Subcutaneous adipose tissue (tissue), 4 donors: ENCODE results near the gene MTRFR. TPM values are rescaled to one million over a fixed set of nuclear protein-coding genes. Genes with fewer than 3 reads are reported as not detected.

Experiments used
- total RNA-seq, 4 donors: library from RNA; depleted of rRNA; stranded (reverse); fragments of >200 nt; gene quantifications; one replicate each; pipeline ENCODE4 v1.1.0, GENCODE V29; 2016
- TF ChIP-seq, protein P1 (sequence below): fragments of 450-650 bp; IDR thresholded peaks from one replicate; pipeline ENCODE4 v1.5.1; 2016; ENCODE audit warnings: low read depth, mild to moderate bottlenecking, control low read depth, antibody characterized with exemption, moderate library complexity

MTRFR gene
- total RNA-seq, 4 donors from 2014 or later = 6.4 to 14.5 (median 8.3) TPM

DNA sequence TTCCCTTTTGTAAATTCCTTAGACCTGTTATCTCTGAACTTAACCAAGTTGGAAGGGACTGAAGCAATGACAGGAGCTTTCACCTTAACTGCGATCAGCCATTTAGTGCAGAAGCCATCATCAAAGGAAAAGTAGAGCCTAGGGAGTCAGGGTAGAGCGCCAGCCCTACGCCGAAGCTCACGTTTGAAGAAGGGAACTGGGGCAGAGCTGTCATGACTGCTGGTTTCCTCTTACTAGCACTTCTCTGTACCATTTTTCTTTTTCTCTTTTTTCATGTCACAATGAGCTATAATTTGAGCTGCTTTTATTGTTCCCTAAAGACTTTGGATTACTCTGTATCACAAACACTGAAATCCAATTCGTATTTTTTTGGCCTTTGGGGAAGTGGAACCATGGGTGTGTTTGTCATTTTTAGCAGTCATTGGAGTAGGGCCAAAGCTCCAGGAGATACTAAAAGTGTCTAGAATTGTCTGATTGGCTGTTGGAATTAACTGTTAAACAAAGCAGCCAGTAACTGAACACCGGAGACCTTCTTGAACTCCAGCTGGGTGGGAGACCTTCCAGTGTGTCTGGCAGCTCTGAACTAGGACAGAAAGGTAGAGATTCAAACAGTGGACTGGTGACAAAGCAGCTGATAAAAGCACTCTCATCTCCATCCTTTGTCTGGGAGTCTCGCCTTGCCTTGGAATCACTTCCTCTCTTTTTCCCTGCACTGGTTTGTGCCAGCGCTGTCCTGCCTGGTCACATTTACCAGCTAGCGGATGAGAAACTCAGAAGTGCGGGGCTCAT is 9.1 kb downstream of the MTRFR start:
- TF ChIP-seq, protein P1, sequence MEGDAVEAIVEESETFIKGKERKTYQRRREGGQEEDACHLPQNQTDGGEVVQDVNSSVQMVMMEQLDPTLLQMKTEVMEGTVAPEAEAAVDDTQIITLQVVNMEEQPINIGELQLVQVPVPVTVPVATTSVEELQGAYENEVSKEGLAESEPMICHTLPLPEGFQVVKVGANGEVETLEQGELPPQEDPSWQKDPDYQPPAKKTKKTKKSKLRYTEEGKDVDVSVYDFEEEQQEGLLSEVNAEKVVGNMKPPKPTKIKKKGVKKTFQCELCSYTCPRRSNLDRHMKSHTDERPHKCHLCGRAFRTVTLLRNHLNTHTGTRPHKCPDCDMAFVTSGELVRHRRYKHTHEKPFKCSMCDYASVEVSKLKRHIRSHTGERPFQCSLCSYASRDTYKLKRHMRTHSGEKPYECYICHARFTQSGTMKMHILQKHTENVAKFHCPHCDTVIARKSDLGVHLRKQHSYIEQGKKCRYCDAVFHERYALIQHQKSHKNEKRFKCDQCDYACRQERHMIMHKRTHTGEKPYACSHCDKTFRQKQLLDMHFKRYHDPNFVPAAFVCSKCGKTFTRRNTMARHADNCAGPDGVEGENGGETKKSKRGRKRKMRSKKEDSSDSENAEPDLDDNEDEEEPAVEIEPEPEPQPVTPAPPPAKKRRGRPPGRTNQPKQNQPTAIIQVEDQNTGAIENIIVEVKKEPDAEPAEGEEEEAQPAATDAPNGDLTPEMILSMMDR = no peak

DNA sequence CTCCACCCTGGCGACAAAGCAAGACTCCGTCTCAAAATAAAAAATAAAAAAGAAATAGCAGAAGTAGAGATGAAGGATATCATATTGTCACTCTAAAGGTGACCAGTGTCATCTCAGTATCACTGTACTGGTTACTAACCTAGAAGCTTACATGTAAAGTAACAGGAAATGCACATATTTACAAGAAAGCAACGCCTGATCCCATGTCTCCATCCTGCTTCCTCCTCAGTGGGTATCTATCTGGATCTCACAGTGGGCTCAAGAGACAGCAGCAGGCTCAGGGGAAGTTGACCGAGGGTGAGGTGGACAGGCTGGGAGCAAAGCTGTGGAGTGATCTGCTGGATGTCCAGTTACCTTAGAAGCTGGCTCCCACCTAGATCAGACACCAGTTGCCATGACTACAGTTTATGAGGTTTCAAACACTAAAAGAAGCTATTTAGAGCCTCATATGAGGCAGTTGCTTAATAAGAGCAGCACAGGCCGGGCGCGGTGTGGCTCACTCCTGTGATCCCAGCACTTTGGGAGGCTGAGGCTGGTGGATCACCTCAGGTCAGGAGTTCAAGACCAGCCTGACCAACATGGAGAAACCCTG is 10.5 kb downstream of the MTRFR start:
- TF ChIP-seq, protein P1 = no peak

DNA sequence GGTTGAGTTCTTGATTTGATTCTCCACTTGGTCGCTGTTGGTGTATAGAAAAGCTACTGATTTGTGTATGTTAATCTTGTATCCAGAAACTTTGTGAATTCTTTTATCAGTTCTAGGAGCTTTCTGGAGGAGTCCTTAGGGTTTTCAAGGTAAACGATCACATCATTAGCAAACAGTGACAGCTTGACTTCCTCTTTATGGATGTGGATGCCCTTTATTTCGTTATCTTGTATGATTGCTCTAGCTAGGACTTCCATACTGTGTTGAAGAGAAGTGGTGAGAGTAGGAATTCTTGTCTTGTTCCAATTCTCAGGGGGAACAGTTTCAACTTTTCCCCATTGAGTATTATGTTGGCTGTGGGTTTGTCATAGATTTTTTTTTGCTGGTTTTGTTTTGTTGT is 12.4 kb downstream of the MTRFR start:
- TF ChIP-seq, protein P1 = no peak

DNA sequence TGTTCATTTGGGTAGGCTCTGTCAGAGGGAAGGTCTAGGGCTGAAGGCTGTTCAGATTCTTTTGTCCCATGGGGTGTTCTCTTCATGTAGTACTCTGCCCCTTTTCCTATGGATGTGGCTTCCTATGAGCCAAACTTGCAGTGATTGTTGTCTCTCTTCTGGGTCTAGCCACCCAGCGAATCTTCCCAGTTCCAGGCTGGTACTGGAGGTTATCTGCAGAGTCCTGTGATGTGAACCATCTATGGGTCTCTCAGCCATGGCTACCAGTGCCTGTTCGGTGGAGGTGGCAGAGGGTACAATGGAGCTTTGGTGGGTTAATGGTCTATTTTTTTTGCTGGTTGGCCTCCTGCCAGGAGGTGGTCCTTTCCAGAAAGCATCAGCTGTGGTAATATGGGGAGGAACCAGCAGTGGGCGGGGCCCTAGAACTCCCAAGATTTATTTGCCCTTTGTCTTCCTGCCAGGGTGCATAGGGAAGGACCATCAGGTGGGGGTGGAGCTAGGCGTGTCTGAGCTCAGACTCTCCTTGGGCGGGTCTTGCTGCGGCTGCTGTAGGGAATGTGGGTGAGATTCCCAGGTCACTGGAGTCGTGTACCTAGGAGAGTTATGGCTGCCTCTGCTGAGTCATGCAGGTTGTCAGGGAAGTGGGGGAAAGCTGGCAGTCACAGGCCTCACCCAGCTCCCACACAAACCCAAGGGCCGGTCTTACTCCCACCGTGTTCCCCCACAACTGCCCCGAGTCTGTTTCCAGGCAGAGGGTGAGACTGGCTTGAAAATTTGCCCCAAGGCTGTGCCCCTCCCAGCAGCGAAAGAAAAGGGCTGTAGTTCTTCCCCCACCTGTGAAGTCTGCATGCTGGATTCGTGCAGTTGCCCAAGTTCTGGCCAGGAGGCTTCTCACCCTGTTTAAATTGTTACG is 17.5 kb downstream of the MTRFR start:
- TF ChIP-seq, protein P1 = no peak

- TF ChIP-seq, protein P1 = no peak
Measured at GRCh38 chr12:123251403-123252076, 18.3 kb downstream of the MTRFR start.

- TF ChIP-seq, protein P1 = no peak
Measured at GRCh38 chr12:123253641-123254459, 20.6 kb downstream of the MTRFR start.
